ENCODE measurements around the gene INAVA. TPM values are rescaled to one million over a fixed set of nuclear protein-coding genes. Genes with fewer than 3 reads are reported as not detected.

INAVA gene
- total RNA-seq, 1 donor from 2014 or later, result 191 TPM

DNA sequence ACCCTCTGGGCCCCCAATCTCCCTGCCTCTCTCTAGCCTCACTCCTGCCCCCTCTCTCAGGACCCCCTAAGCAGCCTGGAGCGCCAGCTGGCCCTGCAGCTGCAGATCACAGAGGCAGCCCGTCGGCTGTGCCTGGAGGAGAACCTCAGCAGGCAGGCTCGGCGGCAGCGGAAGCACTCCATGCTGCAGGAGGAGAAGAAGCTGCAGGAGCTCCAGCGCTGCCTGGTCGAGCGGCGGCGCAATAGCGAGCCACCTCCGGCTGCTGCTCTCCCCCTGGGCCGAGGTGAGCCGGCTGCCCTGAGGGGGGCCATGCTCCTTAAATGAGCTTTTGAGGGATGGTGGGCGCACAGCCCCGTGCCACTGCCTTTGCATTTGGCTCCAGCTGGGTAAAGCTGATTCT lies 6.2 kb downstream of the INAVA start:
- TF ChIP-seq, protein P1, sequence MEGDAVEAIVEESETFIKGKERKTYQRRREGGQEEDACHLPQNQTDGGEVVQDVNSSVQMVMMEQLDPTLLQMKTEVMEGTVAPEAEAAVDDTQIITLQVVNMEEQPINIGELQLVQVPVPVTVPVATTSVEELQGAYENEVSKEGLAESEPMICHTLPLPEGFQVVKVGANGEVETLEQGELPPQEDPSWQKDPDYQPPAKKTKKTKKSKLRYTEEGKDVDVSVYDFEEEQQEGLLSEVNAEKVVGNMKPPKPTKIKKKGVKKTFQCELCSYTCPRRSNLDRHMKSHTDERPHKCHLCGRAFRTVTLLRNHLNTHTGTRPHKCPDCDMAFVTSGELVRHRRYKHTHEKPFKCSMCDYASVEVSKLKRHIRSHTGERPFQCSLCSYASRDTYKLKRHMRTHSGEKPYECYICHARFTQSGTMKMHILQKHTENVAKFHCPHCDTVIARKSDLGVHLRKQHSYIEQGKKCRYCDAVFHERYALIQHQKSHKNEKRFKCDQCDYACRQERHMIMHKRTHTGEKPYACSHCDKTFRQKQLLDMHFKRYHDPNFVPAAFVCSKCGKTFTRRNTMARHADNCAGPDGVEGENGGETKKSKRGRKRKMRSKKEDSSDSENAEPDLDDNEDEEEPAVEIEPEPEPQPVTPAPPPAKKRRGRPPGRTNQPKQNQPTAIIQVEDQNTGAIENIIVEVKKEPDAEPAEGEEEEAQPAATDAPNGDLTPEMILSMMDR (conservative IDR thresholded peaks at IDR 0.05; ENCODE audit: low read depth, low read length), result no peak
- DNase-seq (ENCODE audit: low read depth), result no peak

DNA sequence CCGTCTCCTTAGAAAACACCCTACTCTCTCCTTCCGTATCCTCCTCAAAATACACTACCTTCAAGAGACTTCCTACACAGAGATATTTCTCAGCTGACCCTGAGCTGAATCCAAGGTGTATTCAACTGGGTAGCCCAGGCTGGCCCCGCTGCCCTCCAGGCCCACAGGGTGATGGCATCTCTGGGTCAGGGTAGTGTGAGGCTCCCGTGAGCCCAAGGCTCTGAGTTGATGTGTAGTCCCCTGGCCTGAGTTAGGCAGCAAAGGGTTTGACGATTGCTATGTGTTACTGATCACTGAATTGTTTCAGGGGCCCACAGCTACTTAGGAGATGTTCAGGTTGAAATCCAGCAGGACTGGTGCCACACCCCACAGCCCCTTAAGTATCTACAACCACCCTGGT lies 6.7 kb downstream of the INAVA start:
- DNase-seq (ENCODE audit: low read depth), result no peak
- TF ChIP-seq, protein P1 (conservative IDR thresholded peaks at IDR 0.05; ENCODE audit: low read depth, low read length), result no peak
- no peak overlapping the region for H3K4me3 ChIP-seq (ENCODE audit: low read depth, low read length)

More for the DNA sequence above, 6.2 kb downstream of the INAVA start:
- no peak overlapping the region for H3K4me3 ChIP-seq (ENCODE audit: low read depth, low read length)

DNA sequence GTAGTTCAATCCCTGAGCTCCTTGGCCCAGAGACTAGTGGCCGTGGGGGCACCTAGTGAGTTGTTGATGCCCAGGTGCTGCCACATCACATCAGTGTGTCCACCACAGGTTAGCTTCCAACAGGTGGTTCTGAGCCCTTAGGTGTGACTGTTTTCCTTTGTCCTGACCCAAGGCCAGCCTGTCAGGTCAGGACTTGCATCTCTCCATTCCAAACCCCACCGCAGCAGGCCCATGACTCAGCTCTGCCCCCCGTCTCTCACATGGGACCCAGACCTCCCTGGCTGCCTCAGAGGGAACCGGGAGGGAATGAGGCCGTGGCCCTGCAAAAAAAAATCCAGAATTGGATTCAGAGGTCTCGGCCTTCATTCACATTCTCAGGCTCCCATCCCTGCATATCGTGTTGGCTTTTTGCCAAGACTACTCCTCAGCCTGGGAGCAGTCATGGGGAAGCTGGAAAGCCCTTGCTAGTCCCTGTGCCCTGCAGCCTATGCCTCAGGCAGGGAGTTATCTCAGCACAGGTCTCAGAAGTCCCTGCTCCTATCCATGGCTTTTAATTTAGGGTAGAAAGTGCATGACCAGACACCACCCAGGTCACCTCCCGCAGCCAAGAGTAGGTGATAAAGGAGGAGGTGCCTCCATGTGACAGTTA lies 7.2 kb downstream of the INAVA start:
- H3K4me3 ChIP-seq (ENCODE audit: low read depth, low read length), result no peak overlapping the region
- TF ChIP-seq, protein P1 (conservative IDR thresholded peaks at IDR 0.05; ENCODE audit: low read depth, low read length), result no peak
- DNase-seq (ENCODE audit: low read depth), result no peak

DNA sequence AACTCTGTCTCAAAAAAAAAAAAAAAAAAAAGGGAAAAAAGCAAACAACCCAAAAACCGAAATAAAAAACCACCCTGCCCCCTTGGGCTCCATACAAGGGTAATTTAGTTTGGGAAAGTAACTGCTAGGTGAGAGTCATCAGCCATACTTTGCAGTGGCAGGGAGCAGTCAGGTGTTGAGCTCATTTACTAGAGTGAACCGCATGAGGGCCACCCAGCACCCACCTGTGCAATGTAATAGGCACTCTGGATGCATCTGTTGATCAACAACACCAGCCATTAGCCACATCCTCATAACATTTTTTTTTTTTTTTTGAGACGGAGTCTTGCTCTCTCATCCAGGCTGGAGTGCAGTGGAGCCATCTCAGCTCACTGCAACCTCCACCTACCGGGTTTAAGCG lies 9.1 kb downstream of the INAVA start:
- no peak for DNase-seq (ENCODE audit: low read depth)
- no peak overlapping the region for H3K4me3 ChIP-seq (ENCODE audit: low read depth, low read length)
- TF ChIP-seq, protein P1 (conservative IDR thresholded peaks at IDR 0.05; ENCODE audit: low read depth, low read length), result no peak

DNA sequence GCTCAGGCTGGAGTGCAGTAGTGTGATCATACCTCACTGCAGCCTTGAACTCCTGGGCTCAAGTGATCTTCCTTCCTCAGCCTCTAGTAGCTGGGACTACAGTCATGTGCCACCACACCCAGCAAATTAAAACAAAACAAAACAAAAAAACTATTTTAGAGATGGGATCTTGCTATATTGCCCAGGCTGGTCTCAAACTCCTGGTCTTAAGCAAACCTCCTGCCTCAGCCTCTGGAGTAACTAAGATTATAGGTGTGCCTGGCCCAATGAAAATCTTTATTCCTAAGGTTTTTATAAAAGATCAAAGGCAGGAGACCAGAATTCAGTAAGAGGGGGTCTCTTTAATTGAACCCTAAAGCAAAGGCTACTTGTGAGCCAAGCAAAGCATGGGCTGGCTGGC lies 10.1 kb downstream of the INAVA start:
- TF ChIP-seq, protein P1 (conservative IDR thresholded peaks at IDR 0.05; ENCODE audit: low read depth, low read length), result no peak
- no peak for DNase-seq (ENCODE audit: low read depth)
- no peak overlapping the region for H3K4me3 ChIP-seq (ENCODE audit: low read depth, low read length)

DNA sequence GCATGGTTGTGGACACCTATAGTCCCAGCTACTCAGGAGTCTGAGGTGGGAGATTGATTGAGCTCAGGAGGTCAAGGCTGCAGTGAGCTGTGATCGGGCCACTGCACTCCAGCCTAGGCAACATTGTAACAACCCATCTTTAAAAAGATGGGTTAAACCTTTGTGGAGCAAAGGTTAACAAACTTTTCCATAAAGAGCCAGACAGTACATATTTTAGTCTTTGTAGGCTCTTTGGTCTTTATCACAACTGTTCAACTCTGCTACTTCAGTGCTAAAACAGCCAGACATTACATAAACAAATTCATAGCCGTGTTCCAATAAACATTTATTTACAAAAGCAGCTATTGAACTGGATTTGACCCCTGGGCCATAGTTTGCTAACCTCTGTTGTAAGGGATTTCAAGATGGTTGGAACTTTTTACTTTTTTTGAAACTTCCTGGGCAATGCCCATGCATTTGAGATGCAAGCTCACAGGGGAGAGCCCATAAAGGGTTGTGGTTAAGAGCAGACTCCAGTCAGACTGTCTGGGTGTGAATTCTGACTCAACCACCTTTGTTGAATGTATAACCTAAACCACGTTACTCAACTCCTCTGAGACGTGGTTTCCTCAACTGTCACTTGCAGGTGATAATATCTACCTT lies 10.8 kb downstream of the INAVA start:
- TF ChIP-seq, protein P1 (conservative IDR thresholded peaks at IDR 0.05; ENCODE audit: low read depth, low read length), result no peak
- no peak for DNase-seq (ENCODE audit: low read depth)
- no peak overlapping the region for H3K4me3 ChIP-seq (ENCODE audit: low read depth, low read length)

DNA sequence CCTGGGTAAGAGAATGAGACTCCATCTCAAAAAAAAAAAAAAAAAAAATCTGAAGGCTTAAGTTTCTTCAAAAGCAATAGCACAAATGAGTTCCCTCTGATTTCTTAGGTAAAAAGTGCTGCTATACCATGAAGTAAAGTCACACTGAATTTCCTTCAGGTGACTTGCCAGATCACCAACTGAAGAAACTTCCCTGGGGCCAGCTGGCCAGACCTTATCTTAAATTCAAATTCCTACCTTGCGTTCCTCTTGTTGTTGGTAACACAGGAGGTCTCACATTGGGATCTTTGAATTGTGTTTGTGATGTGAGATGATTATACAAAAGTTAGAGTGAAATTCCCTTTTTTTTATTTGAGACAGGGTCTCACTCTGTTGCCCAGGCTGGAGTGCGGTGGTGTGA lies 11.8 kb downstream of the INAVA start:
- TF ChIP-seq, protein P1 (conservative IDR thresholded peaks at IDR 0.05; ENCODE audit: low read depth, low read length), result no peak
- no peak overlapping the region for H3K4me3 ChIP-seq (ENCODE audit: low read depth, low read length)
- DNase-seq (ENCODE audit: low read depth), result no peak

All from epithelial cell of proximal tubule (primary cell).